SK-N-MC (cell line): ENCODE results near the gene PLA2G4E.

ENCODE experiments used
- EZH2 ChIP-seq: fragments of 200-600 bp; sonication (generic); IDR thresholded peaks from one replicate; pipeline ENCODE4 v1.6.1; 2017; ENCODE audit warnings: antibody characterized with exemption
- POLR2AphosphoS5 ChIP-seq: IDR thresholded peaks from 2 replicates; pipeline ENCODE4 v1.6.1; 2012; ENCODE audit warnings: mild to moderate bottlenecking, low read depth, low read length, borderline replicate concordance

- no peak for TF ChIP-seq POLR2AphosphoS5
- TF ChIP-seq EZH2: no peak
Observed at GRCh38 chr15:41932101-41932500, 88.7 kb downstream of the PLA2G4E start.
